Measurements from ENCODE around the gene STC2.

DNA sequence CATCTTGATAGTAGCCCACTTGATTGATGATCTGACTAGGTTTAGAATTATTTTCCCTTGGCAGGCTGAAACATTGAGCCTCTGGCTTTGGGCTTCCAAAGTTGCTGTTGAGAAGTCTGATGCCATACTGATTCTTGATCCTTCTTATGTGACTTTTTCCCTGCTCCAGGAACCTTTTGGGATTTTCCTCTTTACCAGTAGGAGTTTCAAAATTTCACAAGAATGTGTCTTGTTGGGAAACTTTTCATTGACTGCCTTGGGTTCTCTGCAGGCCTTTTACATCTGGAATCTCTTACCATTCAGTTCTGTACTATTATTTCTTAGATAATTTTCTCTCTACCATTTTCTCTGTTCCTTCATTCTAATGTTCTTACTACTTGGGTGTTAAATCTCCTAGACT is 20.0 kb downstream of the STC2 start:
- TF ChIP-seq, protein P1, sequence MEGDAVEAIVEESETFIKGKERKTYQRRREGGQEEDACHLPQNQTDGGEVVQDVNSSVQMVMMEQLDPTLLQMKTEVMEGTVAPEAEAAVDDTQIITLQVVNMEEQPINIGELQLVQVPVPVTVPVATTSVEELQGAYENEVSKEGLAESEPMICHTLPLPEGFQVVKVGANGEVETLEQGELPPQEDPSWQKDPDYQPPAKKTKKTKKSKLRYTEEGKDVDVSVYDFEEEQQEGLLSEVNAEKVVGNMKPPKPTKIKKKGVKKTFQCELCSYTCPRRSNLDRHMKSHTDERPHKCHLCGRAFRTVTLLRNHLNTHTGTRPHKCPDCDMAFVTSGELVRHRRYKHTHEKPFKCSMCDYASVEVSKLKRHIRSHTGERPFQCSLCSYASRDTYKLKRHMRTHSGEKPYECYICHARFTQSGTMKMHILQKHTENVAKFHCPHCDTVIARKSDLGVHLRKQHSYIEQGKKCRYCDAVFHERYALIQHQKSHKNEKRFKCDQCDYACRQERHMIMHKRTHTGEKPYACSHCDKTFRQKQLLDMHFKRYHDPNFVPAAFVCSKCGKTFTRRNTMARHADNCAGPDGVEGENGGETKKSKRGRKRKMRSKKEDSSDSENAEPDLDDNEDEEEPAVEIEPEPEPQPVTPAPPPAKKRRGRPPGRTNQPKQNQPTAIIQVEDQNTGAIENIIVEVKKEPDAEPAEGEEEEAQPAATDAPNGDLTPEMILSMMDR (IDR thresholded peaks at IDR 0.05), result no peak
- TF ChIP-seq POLR2A (IDR thresholded peaks at IDR 0.05), result no peak

Data from testis (tissue), 2 donors.